GM23338 (cell line): ENCODE measurements around the gene SOX12. TPM values are rescaled to one million over a fixed set of nuclear protein-coding genes. Genes with fewer than 3 reads are reported as not detected.

Source experiments
- ATAC-seq: fragments of 200-7000 bp; cut with Tn5 transposase; 3 replicates; pipeline ENCODE4 v1.9.1; 2020
- DNase-seq: peaks from one replicate; pipeline ENCODE4 v3.0.0-alpha.2; 2015; ENCODE audit warnings: low spot score
- H2AFZ ChIP-seq: fragments of 200-600 bp; sonication (generic); 2 replicates; pipeline ENCODE4 v1.8.0; 2016; ENCODE audit warnings: antibody characterized with exemption, mild to moderate bottlenecking, moderate library complexity
- H3F3A ChIP-seq: fragments of 200-600 bp; sonication (generic); replicated peaks from 2 replicates; pipeline ENCODE4 v1.8.0; 2017; ENCODE audit warnings: antibody characterized with exemption, mixed run types, low read depth
- H3K27ac ChIP-seq: fragments of 200-600 bp; sonication (generic); 2 replicates; pipeline ENCODE4 v1.6.1; 2016; ENCODE audit warnings: low read depth
- H3K27me3 ChIP-seq: fragments of 200-600 bp; sonication (generic); 2 replicates; pipeline ENCODE4 v1.8.0; 2016; ENCODE audit warnings: mild to moderate bottlenecking, mixed run types, moderate library complexity; ENCODE audit not compliant: insufficient read depth
- H3K36me3 ChIP-seq: fragments of 200-600 bp; sonication (generic); 2 replicates; pipeline ENCODE4 v1.8.0; 2016; ENCODE audit warnings: mild to moderate bottlenecking; ENCODE audit not compliant: insufficient read depth
- H3K4me1 ChIP-seq: fragments of 200-600 bp; sonication (generic); 2 replicates; pipeline ENCODE4 v1.8.0; 2016; ENCODE audit warnings: mild to moderate bottlenecking, moderate library complexity; ENCODE audit not compliant: insufficient read depth
- H3K4me2 ChIP-seq: fragments of 200-600 bp; sonication (generic); 2 replicates; pipeline ENCODE4 v1.7.1; 2017; ENCODE audit warnings: mixed run types
- H3K4me3 ChIP-seq: fragments of 200-600 bp; sonication (generic); 2 replicates; pipeline ENCODE4 v1.6.1; 2016; ENCODE audit warnings: mixed run types
- H3K79me2 ChIP-seq: fragments of 200-600 bp; sonication (generic); replicated peaks from 2 replicates; pipeline ENCODE4 v1.8.0; 2017; ENCODE audit warnings: mild to moderate bottlenecking; ENCODE audit not compliant: insufficient read depth
- H3K9me2 ChIP-seq: fragments of 200-600 bp; sonication (generic); 2 replicates; pipeline ENCODE4 v1.8.0; 2017; ENCODE audit not compliant: insufficient read depth
- H4K20me1 ChIP-seq: fragments of 200-600 bp; sonication (generic); replicated peaks from 2 replicates; pipeline ENCODE4 v1.8.0; 2017; ENCODE audit warnings: mild to moderate bottlenecking; ENCODE audit not compliant: insufficient read depth
- H3K27ac Mint-ChIP-seq: 2 replicates; pipeline ENCODE4 v1.8.0; 2020; ENCODE audit warnings: inconsistent platforms, mild to moderate bottlenecking, moderate library complexity, mixed read lengths
- H3K27me3 Mint-ChIP-seq: 3 replicates; pipeline ENCODE4 v1.8.0; 2022; ENCODE audit warnings: low read depth, mild to moderate bottlenecking, moderate library complexity, mixed read lengths, inconsistent platforms; ENCODE audit not compliant: insufficient read depth, poor library complexity
- H3K36me3 Mint-ChIP-seq: 3 replicates; pipeline ENCODE4 v1.8.0; 2021; ENCODE audit warnings: low read depth, mild to moderate bottlenecking, inconsistent platforms, moderate library complexity, mixed read lengths
- H3K4me1 Mint-ChIP-seq: 3 replicates; pipeline ENCODE4 v1.8.0; 2020; ENCODE audit warnings: mild to moderate bottlenecking, inconsistent platforms, mixed read lengths
- H3K4me3 Mint-ChIP-seq: 3 replicates; pipeline ENCODE4 v1.8.0; 2021; ENCODE audit warnings: moderate library complexity, mild to moderate bottlenecking, inconsistent platforms, mixed read lengths
- H3K9me3 Mint-ChIP-seq: 3 replicates; pipeline ENCODE4 v1.8.0; 2020; ENCODE audit warnings: moderate library complexity, mild to moderate bottlenecking, inconsistent platforms, mixed read lengths
- CREB1 ChIP-seq: fragments of 250-450 bp; sonication (Bioruptor Pico); IDR thresholded peaks from 2 replicates; pipeline ENCODE4 v1.5.0; 2020; ENCODE audit warnings: low read depth, mild to moderate bottlenecking, moderate library complexity
- CTCF ChIP-seq, 2 experiments: fragments of 200-600 bp in 1 of 2; sonication (generic) in 1 of 2; conservative IDR thresholded peaks; 2 replicates each; pipeline versions ENCODE4 v1.5.1 to v1.6.1; 2016 to 2017; ENCODE audit warnings: antibody characterized with exemption in 2 of 2, low read depth in 2 of 2, mild to moderate bottlenecking in 2 of 2, moderate library complexity in 1 of 2
- ETS1 ChIP-seq: IDR thresholded peaks from 2 replicates; pipeline ENCODE4 v1.6.1; 2016; ENCODE audit warnings: antibody characterized with exemption
- EZH2 ChIP-seq: fragments of 200-600 bp; sonication (generic); IDR thresholded peaks from one replicate; pipeline ENCODE4 v1.8.0; 2017; ENCODE audit warnings: antibody characterized with exemption, mild to moderate bottlenecking, low read depth; ENCODE audit not compliant: unreplicated experiment
- EZH2phosphoT487 ChIP-seq: fragments of 200-600 bp; sonication (generic); IDR thresholded peaks from one replicate; pipeline ENCODE4 v1.8.1; 2018; ENCODE audit warnings: antibody characterized with exemption; ENCODE audit not compliant: unreplicated experiment
- JUNB ChIP-seq: IDR thresholded peaks from one replicate; pipeline ENCODE4 v1.6.1; 2016; ENCODE audit warnings: antibody characterized with exemption; ENCODE audit not compliant: unreplicated experiment
- NANOG ChIP-seq: IDR thresholded peaks from 2 replicates; pipeline ENCODE4 v1.6.1; 2016; ENCODE audit warnings: antibody characterized with exemption, borderline replicate concordance
- POLR2AphosphoS5 ChIP-seq: IDR thresholded peaks from 2 replicates; pipeline ENCODE4 v1.6.1; 2016; ENCODE audit warnings: antibody characterized with exemption, low read depth
- REST ChIP-seq: IDR thresholded peaks from one replicate; pipeline ENCODE4 v1.6.1; 2018; ENCODE audit warnings: antibody characterized with exemption; ENCODE audit not compliant: unreplicated experiment
- STAT1 ChIP-seq: IDR thresholded peaks from one replicate; pipeline ENCODE4 v1.6.1; 2016; ENCODE audit warnings: antibody characterized with exemption; ENCODE audit not compliant: unreplicated experiment
- ZNF114 ChIP-seq: fragments of 250-450 bp; sonication (Bioruptor Pico); IDR thresholded peaks from 2 replicates; pipeline ENCODE4 v1.5.0; 2020; ENCODE audit warnings: mild to moderate bottlenecking, moderate library complexity
- ZNF331 ChIP-seq: fragments of 250-450 bp; sonication (Bioruptor Pico); IDR thresholded peaks from 2 replicates; pipeline ENCODE4 v1.5.0; 2020; ENCODE audit warnings: low read depth, mild to moderate bottlenecking, moderate library complexity
- ZNF462 ChIP-seq: fragments of 250-450 bp; sonication (Bioruptor Pico); IDR thresholded peaks from 2 replicates; pipeline ENCODE4 v1.5.0; 2020; ENCODE audit warnings: mild to moderate bottlenecking, moderate library complexity
- polyA plus RNA-seq: library from polyadenylated mRNA; unstranded; fragments of >200 nt; fragmentation: Nextera tagmentation; extraction: Ambion mirVana; gene quantifications from 2 replicates; pipeline ENCODE4 v1.2.1, GENCODE V29; 2016
- total RNA-seq: library from RNA; depleted of rRNA; stranded (reverse); fragments of >200 nt; shearing (Covaris generic); gene quantifications from 2 replicates; pipeline ENCODE4 v1.2.3, GENCODE V29; 2014

Gene SOX12
- total and polyA plus RNA-seq, 2 experiments from 2014 or later: 14.1 to 32.0 TPM

- peak overlapping the region; percentile 96 for H2AFZ ChIP-seq
- ATAC-seq (peak; percentile 39), DNase-seq (no peak)
- H3K4me1 Mint-ChIP-seq: peaks cover 20% of the 10 kb centered on the region
- H3K79me2 ChIP-seq: no peaks in the 10 kb centered on the region
- H3K36me3 Mint-ChIP-seq: no peaks in the 10 kb centered on the region
- no peaks in the 10 kb centered on the region for H3F3A ChIP-seq
- H3K27ac ChIP-seq: no peak overlapping the region
- H3K9me2 ChIP-seq: no peaks in the 10 kb centered on the region
- no peak overlapping the region for H3K4me3 ChIP-seq
- H3K4me2 ChIP-seq: no peak overlapping the region
- H3K27me3 Mint-ChIP-seq: peaks cover 9% of the 10 kb centered on the region
- H3K36me3 ChIP-seq: no peaks in the 10 kb centered on the region
- H3K9me3 Mint-ChIP-seq: no peaks in the 10 kb centered on the region; the same call in 2 of the 3 replicates
- H3K27me3 ChIP-seq: no peaks in the 10 kb centered on the region
- H4K20me1 ChIP-seq: no peaks in the 10 kb centered on the region
- no peaks in the 10 kb centered on the region; the same call in 1 of the 2 replicates for H3K4me1 ChIP-seq
- TF ChIP-seq CREB1 (CRISPR knock-in tag): no peak
- TF ChIP-seq STAT1: no peak
- no peak for TF ChIP-seq CTCF (conservative IDR thresholded peaks at IDR 0.05; ENCODE audit: low read depth in 2 of 2)
- no peak for TF ChIP-seq ETS1
- TF ChIP-seq REST: no peak
- no peak for TF ChIP-seq ZNF331 (CRISPR knock-in tag)
- TF ChIP-seq ZNF114: no peak
- TF ChIP-seq JUNB: no peak
- no peak for TF ChIP-seq EZH2
- TF ChIP-seq EZH2phosphoT487: no peak
- TF ChIP-seq NANOG: no peak
- no peak for TF ChIP-seq ZNF462
- no peak for TF ChIP-seq POLR2AphosphoS5
- peak overlapping the region; percentile 63 for H3K27ac Mint-ChIP-seq
- H3K4me3 Mint-ChIP-seq: no peak overlapping the region
These were observed 46.6 kb downstream of the SOX12 start for GRCh38 chr20:371755-372542.
